Measurements from ENCODE around the gene HOXC9.
A peak's percentile ranks its signal among the peaks of the same experiment; 100 is the strongest.

HOXC9 gene

DNA sequence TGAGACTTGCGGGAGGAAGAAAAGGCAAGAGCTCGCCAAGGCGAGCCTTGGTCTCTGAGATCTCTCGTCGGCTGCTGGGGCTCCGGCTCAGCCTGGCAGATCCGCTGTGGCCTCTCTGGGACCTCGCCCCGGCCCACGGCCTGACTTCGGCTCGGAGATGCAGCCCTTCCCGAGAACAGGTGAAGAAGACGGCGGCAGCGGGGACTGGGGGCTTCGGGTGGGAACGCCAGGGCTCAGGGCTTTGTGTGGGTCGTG lies 6.0 kb upstream of the HOXC9 start:
- H3K9me3 Mint-ChIP-seq = no peaks in the 10 kb centered on the region
- peaks cover 100% of the 10 kb centered on the region for H3K27me3 Mint-ChIP-seq
- H3K36me3 Mint-ChIP-seq = peaks cover 2% of the 10 kb centered on the region
- H3K4me3 Mint-ChIP-seq = peak overlapping the region; percentile 56
- CTCF ChIA-PET = no interaction called here
- peaks cover 31% of the 10 kb centered on the region for H3K4me1 Mint-ChIP-seq
- peak overlapping the region; percentile 68 for H3K27ac Mint-ChIP-seq
- no peak for DNase-seq

DNA sequence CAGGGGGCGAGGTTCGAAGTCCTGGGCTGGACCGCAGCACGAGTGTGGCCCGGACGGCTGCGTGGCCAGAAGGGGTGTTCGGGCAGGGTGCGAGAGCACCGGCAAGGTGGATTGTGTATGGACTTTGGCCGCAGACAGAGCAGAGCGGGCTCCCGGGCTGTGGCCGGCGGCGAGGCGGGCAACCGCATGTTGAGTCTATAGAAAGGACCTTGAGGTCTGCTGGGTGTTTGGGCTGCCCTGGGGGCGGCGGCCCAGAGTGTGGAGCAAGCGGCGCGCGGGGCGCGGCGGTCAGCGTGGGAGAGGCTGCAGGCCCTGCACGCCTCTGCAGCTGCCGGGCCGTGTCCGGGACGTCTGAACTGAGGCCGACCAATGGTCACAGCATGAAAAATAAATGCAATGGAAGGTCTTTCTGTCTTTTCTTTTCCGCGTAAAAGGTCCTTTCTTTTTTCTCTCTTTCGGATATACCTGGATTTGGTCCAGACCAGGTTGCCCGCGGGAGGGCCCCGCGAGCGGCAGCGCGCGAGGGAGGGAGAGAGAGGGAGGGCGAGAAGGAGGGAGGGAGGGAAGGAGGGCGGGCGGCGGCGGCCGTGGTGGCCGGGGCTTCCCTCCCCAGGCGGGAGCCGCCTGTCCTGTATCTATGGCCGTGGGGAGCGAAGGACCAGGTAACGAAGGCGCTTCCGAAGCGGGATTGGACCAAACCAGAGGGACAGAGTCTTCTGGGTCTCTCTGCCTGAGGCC lies 5.5 kb upstream of the HOXC9 start:
- peaks cover 2% of the 10 kb centered on the region for H3K36me3 Mint-ChIP-seq
- CTCF ChIA-PET = no interaction called here
- DNase-seq = no peak
- H3K9me3 Mint-ChIP-seq = no peaks in the 10 kb centered on the region
- peaks cover 100% of the 10 kb centered on the region for H3K27me3 Mint-ChIP-seq
- H3K4me3 Mint-ChIP-seq = peak overlapping the region; percentile 56
- H3K4me1 Mint-ChIP-seq = peaks cover 26% of the 10 kb centered on the region
- H3K27ac Mint-ChIP-seq = peak overlapping the region; percentile 68

DNA sequence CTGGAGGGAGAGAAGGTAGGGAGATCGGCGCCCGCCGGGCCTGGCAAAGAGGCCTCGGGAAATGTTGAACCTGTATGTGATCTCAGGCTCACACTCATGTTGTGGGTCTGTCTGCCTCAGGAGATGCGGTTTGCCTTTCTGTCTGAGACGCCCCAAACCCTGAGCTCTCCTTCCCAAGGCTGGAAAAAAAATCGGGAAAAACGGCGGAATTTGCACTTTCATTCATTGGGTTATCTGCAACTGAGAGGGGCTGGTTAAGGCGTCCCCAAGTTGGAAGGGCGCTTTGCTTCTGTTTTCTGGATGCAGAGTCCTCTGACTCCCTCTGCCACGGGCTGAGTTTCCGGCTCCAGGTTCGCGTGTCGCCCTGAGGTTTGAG lies 5.0 kb upstream of the HOXC9 start:
- H3K27ac Mint-ChIP-seq = peak overlapping the region; percentile 45
- peak overlapping the region; percentile 22 for H3K4me3 Mint-ChIP-seq
- CTCF ChIA-PET = interaction anchor here (1.1 kb wide), 1 partner anchor 10 kb away, joined by 4 read pairs; no protein-coding TSS in a partner anchor
- H3K27me3 Mint-ChIP-seq = peaks cover 100% of the 10 kb centered on the region
- H3K4me1 Mint-ChIP-seq = peaks cover 22% of the 10 kb centered on the region
- DNase-seq = peak; percentile 44
- H3K36me3 Mint-ChIP-seq = peaks cover 2% of the 10 kb centered on the region
- no peaks in the 10 kb centered on the region for H3K9me3 Mint-ChIP-seq

DNA sequence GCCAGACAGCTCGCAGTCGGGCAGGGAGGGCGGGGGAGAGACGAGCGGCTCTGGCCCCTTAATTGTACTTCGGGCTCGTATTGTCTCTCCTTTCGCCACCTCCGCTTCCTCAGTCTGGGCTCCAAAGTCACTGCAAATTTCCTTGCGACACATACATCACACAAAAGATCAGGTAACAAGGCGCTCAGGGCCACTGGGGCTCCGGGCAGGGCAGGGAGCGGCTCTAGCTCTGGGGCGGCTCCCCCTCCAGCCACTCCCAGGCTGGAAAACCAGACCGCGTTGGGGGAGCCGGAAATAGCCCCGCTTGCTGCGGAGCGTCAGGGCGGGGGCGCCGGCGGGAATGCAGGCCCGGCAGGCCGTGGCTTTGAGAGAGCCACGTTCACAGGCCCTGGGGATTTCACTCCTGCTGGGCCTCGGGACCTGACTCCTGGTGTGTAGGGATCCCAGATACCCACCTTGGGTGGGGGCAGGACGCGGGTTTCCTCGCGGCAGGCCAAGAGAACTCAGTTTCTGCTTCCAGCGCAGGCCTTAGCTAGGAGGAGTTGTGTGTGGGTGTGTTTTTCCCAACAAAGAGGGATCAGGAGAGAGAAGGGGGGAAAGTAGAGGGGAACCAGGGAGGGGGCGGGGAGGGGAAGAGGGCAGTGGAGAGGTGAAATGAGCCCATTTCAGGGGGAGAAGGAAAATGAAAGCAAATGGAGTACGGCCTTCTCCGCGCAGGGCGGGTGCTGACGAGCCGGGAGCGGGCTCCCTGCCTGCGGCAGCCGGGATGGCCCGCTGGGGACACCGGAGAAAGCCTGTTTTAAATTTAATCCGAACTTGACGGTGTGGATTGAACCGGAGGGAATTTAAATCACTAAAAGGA lies 4.4 kb upstream of the HOXC9 start:
- DNase-seq = peak; percentile 44
- H3K27ac Mint-ChIP-seq = no peak overlapping the region
- H3K4me1 Mint-ChIP-seq = peaks cover 22% of the 10 kb centered on the region
- CTCF ChIA-PET = interaction anchor here (1.1 kb wide), 1 partner anchor 9 kb away, joined by 4 read pairs; no protein-coding TSS in a partner anchor
- peak overlapping the region; percentile 48 for H3K4me3 Mint-ChIP-seq
- peaks cover 100% of the 10 kb centered on the region for H3K27me3 Mint-ChIP-seq
- H3K36me3 Mint-ChIP-seq = peaks cover 2% of the 10 kb centered on the region
- no peaks in the 10 kb centered on the region for H3K9me3 Mint-ChIP-seq

DNA sequence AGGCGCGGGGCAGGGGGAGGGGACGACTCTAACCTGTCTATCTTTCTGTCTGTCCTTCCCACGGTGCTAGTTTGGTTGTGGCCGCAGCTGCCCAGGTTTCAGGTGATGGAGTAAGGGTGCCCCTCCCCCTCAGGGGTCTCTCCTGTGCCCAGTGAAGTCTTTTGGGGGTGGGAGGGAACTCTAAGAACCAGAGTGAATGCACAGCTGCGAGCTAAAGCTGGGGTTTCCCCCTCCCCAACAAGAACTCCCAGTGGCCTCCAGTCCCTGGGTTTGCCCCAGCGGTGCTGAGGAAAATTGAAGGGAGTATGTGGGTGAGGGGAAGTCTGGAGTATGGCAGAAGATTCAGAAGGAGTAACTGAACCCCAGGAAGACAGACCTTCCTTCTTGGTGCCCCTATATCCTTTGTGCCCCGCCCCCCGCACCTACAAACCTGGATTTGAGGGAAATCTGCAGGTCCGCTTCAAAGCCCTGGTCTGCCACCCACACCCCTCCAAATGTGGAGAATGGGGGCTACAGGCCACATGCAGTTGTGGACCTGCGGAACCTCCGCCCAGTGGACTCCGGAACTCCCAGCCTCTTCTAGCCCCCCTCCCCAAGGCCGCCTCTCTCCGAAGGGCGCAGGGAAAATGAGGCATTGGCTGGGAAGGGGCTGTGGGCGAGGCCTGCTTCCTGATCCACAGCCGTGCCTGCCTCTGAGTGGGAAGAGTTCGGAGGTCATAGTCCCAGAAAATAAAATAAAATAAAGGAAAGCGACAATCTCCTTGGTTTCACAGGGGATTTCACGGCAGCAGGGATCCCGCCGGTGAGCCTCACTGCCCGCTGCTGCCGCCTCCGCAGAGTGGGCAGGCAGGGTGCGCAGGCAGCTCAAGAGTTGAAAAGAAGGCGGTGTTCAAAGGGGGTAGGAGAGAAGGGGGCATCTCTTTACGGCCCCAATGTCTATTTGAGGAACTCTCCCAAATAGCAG lies 3.4 kb upstream of the HOXC9 start:
- Mint-ChIP-seq H3K4me1 (peaks cover 22% of the 10 kb centered on the region), H3K27ac (no peak overlapping the region), H3K36me3 (peaks cover 2% of the 10 kb centered on the region), H3K4me3 (peak overlapping the region; percentile 48), H3K9me3 (no peaks in the 10 kb centered on the region), H3K27me3 (peaks cover 100% of the 10 kb centered on the region)
- no peak for DNase-seq
- CTCF ChIA-PET = interaction anchor here (1.0 to 1.8 kb wide), 3 partner anchors 8 to 36 kb away, joined by 3 to 6 read pairs (median 4); partner anchors contain the start of gene HOXC5

DNA sequence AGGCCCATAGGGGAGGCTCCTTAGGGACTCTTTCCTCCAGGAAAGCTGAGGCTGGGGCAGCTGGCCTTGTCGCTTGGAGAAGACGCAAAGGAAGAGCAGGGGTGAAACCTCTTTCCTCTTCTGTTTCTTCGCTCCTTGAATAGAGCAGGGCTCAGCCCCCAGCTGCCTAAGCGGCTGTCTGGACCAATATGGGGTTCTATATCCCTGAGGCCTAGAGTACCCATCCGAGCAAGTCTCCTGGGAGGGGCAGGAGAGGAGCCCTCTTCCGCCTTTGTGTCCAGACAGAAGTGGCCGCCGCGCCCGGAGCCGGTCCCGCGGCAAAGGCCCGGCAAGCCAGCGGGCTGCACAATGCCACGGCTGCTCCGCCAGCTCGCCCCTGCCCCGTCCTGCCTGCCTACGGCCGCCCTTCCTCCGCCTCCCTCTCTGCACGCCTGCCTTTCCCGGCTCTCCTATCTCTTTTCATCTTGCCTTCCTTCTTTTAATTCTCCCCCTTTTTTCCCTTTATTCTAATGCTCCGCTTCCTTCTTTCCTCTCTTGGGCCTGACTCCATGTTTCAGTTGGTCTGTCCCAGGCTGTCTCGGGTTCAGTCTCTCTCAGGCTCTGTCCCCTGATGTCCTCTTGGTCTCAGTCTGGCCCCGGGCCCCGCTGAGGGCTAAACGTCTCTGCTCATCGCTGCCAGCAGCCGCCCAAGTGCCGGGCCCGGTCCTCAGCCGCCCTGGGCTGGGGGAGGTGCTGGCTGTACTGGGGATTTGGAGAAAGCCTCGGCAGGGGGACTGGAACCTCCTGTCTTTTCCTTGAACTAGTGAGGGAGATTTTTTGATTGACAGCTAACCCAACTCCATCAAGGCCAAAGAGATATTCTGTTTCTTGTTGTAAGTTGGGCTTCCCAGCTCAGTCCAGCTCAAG lies 2.5 kb upstream of the HOXC9 start:
- Mint-ChIP-seq H3K9me3 (no peaks in the 10 kb centered on the region), H3K27me3 (peaks cover 100% of the 10 kb centered on the region), H3K27ac (no peak overlapping the region), H3K36me3 (peaks cover 2% of the 10 kb centered on the region), H3K4me3 (no peak overlapping the region), H3K4me1 (peaks cover 23% of the 10 kb centered on the region)
- no peak for DNase-seq
- CTCF ChIA-PET = interaction anchor here (1.0 to 1.8 kb wide), 3 partner anchors 9 to 217 kb away, joined by 3 to 6 read pairs (median 3); partner anchors contain the start of gene HOXC5

DNA sequence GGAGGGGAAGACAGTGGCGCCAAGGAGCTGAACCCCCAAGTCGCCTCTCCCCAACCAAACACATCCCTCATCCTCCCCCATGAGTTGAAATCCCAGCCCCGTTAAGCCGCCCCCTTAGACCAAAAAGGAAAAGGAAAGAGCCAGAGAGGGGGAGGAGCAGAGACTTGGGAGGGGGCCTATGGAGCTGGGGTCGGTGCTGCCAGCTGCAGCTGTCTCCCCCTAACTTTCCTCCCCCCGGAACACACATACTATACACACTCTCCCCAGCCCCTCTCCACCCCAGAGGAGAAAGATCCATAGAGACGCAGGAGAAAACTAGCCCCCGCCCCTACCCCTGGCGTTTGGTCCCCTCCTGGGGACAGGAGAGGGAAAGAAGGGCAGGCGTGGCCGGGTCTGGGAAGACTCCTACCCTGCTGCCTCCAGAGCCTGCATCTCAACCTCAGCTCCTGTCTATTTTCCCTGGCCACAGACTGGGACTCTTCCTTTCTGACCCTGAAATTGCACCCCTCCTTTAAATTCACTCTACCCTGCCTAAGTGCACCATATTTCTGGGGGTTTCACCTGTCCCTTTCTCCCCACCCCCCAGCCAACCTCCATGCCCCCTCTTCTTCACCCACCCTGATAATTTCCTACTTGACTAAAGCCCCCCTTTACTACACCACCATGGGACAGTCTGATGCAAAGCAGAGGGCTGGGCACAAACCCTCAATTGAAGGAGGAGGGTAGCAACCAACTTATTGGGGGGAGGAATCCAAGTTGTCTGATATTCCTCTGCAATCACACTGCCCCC lies 1.7 kb upstream of the HOXC9 start:
- Mint-ChIP-seq H3K36me3 (peaks cover 2% of the 10 kb centered on the region), H3K27ac (no peak overlapping the region), H3K4me3 (no peak overlapping the region), H3K27me3 (peaks cover 100% of the 10 kb centered on the region), H3K4me1 (peaks cover 24% of the 10 kb centered on the region), H3K9me3 (no peaks in the 10 kb centered on the region)
- CTCF ChIA-PET = interaction anchor here (1.0 to 1.8 kb wide), 2 partner anchors 34 to 217 kb away, joined by 3 to 6 read pairs; partner anchors contain the start of gene HOXC5
- no peak for DNase-seq

DNA sequence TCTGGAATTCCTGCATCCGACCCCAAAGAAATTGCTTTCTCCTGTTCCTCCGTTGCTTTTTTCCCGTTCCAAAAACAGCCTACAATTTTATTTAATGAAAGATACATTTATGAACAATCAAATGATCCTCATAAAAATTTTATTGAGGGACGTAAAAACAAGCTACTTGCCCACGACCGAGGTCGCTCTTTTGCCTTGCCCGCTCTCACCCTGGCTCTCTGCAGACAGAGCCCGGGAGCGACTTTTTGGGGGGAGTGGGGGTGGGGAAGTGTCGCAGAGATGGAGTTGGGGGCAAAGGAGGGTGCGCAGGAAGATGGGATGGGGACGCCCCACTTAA lies 1.1 kb upstream of the HOXC9 start:
- no peak overlapping the region for H3K27ac Mint-ChIP-seq
- no peaks in the 10 kb centered on the region for H3K9me3 Mint-ChIP-seq
- DNase-seq = no peak
- peaks cover 100% of the 10 kb centered on the region for H3K27me3 Mint-ChIP-seq
- CTCF ChIA-PET = no interaction called here
- H3K36me3 Mint-ChIP-seq = peaks cover 1% of the 10 kb centered on the region
- H3K4me1 Mint-ChIP-seq = peaks cover 24% of the 10 kb centered on the region
- no peak overlapping the region for H3K4me3 Mint-ChIP-seq

DNA sequence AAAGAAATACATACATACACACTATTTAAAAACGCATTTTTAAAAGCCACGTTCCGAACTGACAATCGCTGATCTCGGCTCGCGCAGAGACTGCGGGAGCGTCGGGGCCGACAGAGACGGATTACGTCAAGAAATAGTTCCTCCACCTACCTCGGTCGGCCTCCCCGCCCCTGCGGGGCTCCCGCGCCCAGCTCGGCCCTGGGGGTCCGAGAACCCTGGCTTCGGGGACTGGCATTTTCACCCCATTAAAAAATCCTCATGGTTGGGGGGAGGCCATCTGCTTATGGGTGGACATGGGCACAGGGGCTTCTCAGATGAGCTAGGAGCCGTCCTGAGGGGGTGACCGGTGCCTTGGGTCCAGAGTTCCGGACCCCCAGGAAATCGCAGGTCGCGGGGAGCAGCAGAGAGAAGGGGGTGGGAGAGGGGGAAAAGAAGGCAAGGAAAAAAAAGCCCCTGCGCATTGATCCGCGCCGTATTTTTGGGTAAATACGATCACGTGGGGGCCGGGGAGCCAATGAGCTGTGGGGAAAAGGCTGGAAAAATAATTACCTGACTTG lies 324 bp upstream of the HOXC9 start:
- Mint-ChIP-seq H3K27ac (peak overlapping the region; percentile 74), H3K36me3 (no peaks in the 10 kb centered on the region), H3K9me3 (no peaks in the 10 kb centered on the region), H3K4me1 (peaks cover 20% of the 10 kb centered on the region), H3K27me3 (peaks cover 100% of the 10 kb centered on the region), H3K4me3 (no peak overlapping the region)
- CTCF ChIA-PET = interaction anchor here (0.8 to 1.6 kb wide), 2 partner anchors 208 to 215 kb away, joined by 3 to 5 read pairs; no protein-coding TSS in a partner anchor
- no peak for DNase-seq

DNA sequence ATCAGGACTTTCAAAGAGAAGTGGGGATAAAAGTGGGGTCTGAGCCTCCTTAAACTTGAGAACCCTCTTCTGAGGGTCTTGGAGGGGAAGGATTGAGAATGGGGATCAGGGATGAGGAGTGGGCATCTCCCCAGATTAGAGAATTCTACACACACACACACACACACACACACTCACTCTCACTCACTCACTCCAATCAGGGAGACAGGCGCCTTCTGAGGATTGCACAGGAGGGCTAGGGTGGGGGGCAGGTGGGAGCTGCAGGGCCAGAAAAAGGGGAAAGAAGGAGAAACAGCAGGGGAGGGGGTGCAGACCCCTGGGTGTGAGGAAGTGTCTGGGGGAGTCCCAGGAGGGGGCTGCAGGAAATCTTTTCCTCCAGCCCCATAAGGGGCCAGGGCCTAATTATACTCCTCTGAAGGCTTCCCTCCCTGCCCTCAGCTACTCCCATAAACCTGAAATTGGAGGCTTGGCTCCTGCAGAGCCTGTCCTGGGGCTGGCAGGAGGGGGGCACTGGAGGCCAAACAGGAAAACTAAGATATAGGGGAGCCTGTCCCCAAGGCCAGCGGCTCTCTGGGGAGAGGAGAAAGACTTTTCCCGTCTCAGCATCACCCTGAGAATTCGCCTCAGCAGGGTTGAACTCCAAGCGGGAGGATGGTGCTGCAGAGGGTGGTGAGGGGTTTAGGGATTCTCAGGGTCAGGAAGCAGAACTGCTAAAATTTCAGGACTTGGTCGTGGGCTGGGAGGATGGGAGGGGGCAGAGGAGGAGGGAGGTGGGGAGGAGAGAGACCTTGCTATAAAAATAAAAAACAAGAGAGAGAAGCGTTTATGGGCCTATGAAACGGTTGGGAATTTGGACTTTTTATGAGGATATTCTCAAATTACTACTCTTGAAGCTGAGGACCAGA lies 1.6 kb downstream of the HOXC9 start:
- CTCF ChIA-PET = interaction anchor here (0.7 to 1.6 kb wide), 4 partner anchors 31 to 213 kb away, joined by 3 to 5 read pairs (median 3); partner anchors contain the start of gene HOXC5
- H3K9me3 Mint-ChIP-seq = no peaks in the 10 kb centered on the region
- H3K36me3 Mint-ChIP-seq = peaks cover 3% of the 10 kb centered on the region

DNA sequence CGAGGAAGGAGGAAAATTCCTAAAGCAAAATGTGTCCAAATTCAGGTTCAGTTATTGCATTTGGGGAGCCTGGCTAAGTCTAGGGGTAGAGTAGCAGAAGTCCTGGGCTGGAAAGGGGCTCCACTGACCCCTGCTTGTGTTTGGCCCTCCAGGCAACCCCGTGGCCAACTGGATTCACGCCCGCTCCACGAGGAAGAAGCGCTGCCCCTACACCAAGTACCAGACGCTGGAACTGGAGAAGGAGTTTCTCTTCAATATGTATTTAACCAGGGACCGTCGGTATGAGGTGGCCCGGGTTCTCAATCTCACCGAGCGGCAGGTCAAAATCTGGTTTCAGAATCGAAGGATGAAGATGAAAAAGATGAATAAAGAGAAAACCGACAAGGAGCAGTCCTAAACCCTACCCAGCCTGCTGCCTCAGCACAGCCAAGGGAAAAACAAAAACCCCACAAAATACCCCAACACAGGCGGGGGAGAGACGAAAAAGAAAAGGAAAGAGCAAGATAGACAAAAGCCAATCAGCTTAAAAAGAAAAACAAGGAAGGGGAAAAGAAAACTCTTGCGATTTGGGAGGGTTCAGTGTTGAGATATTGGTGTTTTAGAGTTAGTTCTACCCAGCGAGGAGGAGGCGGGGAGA lies 2.4 kb downstream of the HOXC9 start:
- no peak for DNase-seq
- H3K27ac Mint-ChIP-seq = no peak overlapping the region
- H3K4me1 Mint-ChIP-seq = peaks cover 17% of the 10 kb centered on the region
- CTCF ChIA-PET = interaction anchor here (0.7 kb wide), 2 partner anchors 30 to 204 kb away, joined by 3 read pairs; partner anchors contain the start of gene HOXC5
- H3K27me3 Mint-ChIP-seq = peaks cover 100% of the 10 kb centered on the region
- H3K9me3 Mint-ChIP-seq = no peaks in the 10 kb centered on the region
- peaks cover 3% of the 10 kb centered on the region for H3K36me3 Mint-ChIP-seq
- H3K4me3 Mint-ChIP-seq = no peak overlapping the region

More for the DNA sequence above, 1.6 kb downstream of the HOXC9 start:
- H3K4me3 Mint-ChIP-seq = no peak overlapping the region
- DNase-seq = no peak
- peaks cover 100% of the 10 kb centered on the region for H3K27me3 Mint-ChIP-seq
- H3K4me1 Mint-ChIP-seq = peaks cover 12% of the 10 kb centered on the region
- peak overlapping the region; percentile 3 for H3K27ac Mint-ChIP-seq

Data from activated naive CD4-positive, alpha-beta T cell treated with anti-CD3 and anti-CD28 coated beads, Interleukin-2, amount 10 ng/mL, durations not matched to agents 7 days and 5 days (primary cell).